Stimulated activated CD8-positive, alpha-beta memory T cell treated with anti-CD3 and anti-CD28 coated beads, Interleukin-4, amount 100 ng/mL, for 48 hours (primary cell): ENCODE measurements around the gene CHRNB2.
A peak's percentile ranks its signal among the peaks of the same experiment; 100 is the strongest.
"Not testable (repeated sequence)": the region's sequence is repeated elsewhere in the genome, so short reads cannot be mapped to it uniquely, and the experiment has no call there.

Experiments
- DNase-seq: peaks from one replicate; pipeline ENCODE4 v3.0.0-alpha.2; 2020

Gene CHRNB2

GRCh38 chr1:154567386-154568156, at the start of gene CHRNB2:
CHRNB2 (plus strand) TSS chr1:154567778; CDS start chr1:154568045, 267 bp downstream.
- DNase-seq: peak; percentile 83

- DNase-seq: no peak
Observed at GRCh38 chr1:154519591-154519991, 48.0 kb upstream of the CHRNB2 start.

- DNase-seq: no peak
Observed at GRCh38 chr1:154520333-154520732, 47.2 kb upstream of the CHRNB2 start.

GRCh38 chr1:154521695-154522094, 45.9 kb upstream of the CHRNB2 start:
- DNase-seq: no peak

- no peak for DNase-seq
Observed at GRCh38 chr1:154524881-154525280, 42.7 kb upstream of the CHRNB2 start.

GRCh38 chr1:154527192-154527591, 40.4 kb upstream of the CHRNB2 start:
- DNase-seq: no peak

GRCh38 chr1:154529308-154529707, 38.3 kb upstream of the CHRNB2 start:
- no peak for DNase-seq

GRCh38 chr1:154531950-154532349, 35.6 kb upstream of the CHRNB2 start:
- DNase-seq: not testable (repeated sequence)

- no peak for DNase-seq
Observed at GRCh38 chr1:154533952-154534844, 33.4 kb upstream of the CHRNB2 start.

GRCh38 chr1:154536570-154536969, 31.0 kb upstream of the CHRNB2 start:
- no peak for DNase-seq

GRCh38 chr1:154539486-154540483, 27.8 kb upstream of the CHRNB2 start:
- DNase-seq: no peak

- no peak for DNase-seq
Observed at GRCh38 chr1:154541231-154541630, 26.3 kb upstream of the CHRNB2 start.

GRCh38 chr1:154546264-154547063, 21.1 kb upstream of the CHRNB2 start:
- DNase-seq: peak; percentile 74

GRCh38 chr1:154547105-154547732, 20.4 kb upstream of the CHRNB2 start:
- no peak for DNase-seq

- no peak for DNase-seq
Observed at GRCh38 chr1:154548028-154548427, 19.6 kb upstream of the CHRNB2 start.

- no peak for DNase-seq
Observed at GRCh38 chr1:154549202-154549770, 18.3 kb upstream of the CHRNB2 start.

GRCh38 chr1:154550070-154550469, 17.5 kb upstream of the CHRNB2 start:
- DNase-seq: no peak

- DNase-seq: no peak
Observed at GRCh38 chr1:154550657-154551056, 16.9 kb upstream of the CHRNB2 start.

GRCh38 chr1:154551474-154551873, 16.1 kb upstream of the CHRNB2 start:
- DNase-seq: no peak

- no peak for DNase-seq
Observed at GRCh38 chr1:154552036-154552435, 15.5 kb upstream of the CHRNB2 start.
